ENCODE data around the gene RSBN1L. TPM values are rescaled to one million over a fixed set of nuclear protein-coding genes. Genes with fewer than 3 reads are reported as not detected.

Gene RSBN1L
- total RNA-seq, 1 donor from 2014 or later, result 17.2 TPM

GRCh38 chr7:77693830-77694583 is 2.3 kb upstream of the RSBN1L start:
- peak overlapping the region; percentile 22 for H3K4me3 Mint-ChIP-seq (ENCODE audit: unreplicated experiment)
- H3K36me3 Mint-ChIP-seq (ENCODE audit: low read depth, unreplicated experiment), result no peaks in the 10 kb centered on the region
- H3K9me3 Mint-ChIP-seq (ENCODE audit: unreplicated experiment), result no peaks in the 10 kb centered on the region
- peaks cover 22% of the 10 kb centered on the region for H3K4me1 Mint-ChIP-seq (ENCODE audit: unreplicated experiment)
- H3K27ac Mint-ChIP-seq (ENCODE audit: unreplicated experiment), result no peak overlapping the region
- no peak for TF ChIP-seq CTCF (IDR thresholded peaks at IDR 0.05; ENCODE audit: unreplicated experiment)
- H3K27me3 Mint-ChIP-seq (ENCODE audit: unreplicated experiment), result peaks cover 11% of the 10 kb centered on the region
- no peak for DNase-seq (ENCODE audit: low spot score)

- H3K4me1 Mint-ChIP-seq (ENCODE audit: unreplicated experiment), result peaks cover 30% of the 10 kb centered on the region
- no peaks in the 10 kb centered on the region for H3K9me3 Mint-ChIP-seq (ENCODE audit: unreplicated experiment)
- peaks cover 11% of the 10 kb centered on the region for H3K27me3 Mint-ChIP-seq (ENCODE audit: unreplicated experiment)
- peak overlapping the region; percentile 91 for H3K27ac Mint-ChIP-seq (ENCODE audit: unreplicated experiment)
- TF ChIP-seq CTCF (IDR thresholded peaks at IDR 0.05; ENCODE audit: unreplicated experiment), result no peak
- DNase-seq (ENCODE audit: low spot score), result peak; percentile 58
- peak overlapping the region; percentile 99 for H3K4me3 Mint-ChIP-seq (ENCODE audit: unreplicated experiment)
- no peaks in the 10 kb centered on the region for H3K36me3 Mint-ChIP-seq (ENCODE audit: low read depth, unreplicated experiment)
Measured at GRCh38 chr7:77696643-77697534, 630 bp downstream of the RSBN1L start.

GRCh38 chr7:77697535-77697831 is 1.2 kb downstream of the RSBN1L start:
- no peaks in the 10 kb centered on the region for H3K9me3 Mint-ChIP-seq (ENCODE audit: unreplicated experiment)
- no peak for TF ChIP-seq CTCF (IDR thresholded peaks at IDR 0.05; ENCODE audit: unreplicated experiment)
- DNase-seq (ENCODE audit: low spot score), result no peak
- peak overlapping the region; percentile 99 for H3K4me3 Mint-ChIP-seq (ENCODE audit: unreplicated experiment)
- H3K27me3 Mint-ChIP-seq (ENCODE audit: unreplicated experiment), result peaks cover 11% of the 10 kb centered on the region
- peak overlapping the region; percentile 91 for H3K27ac Mint-ChIP-seq (ENCODE audit: unreplicated experiment)
- H3K36me3 Mint-ChIP-seq (ENCODE audit: low read depth, unreplicated experiment), result peaks cover 3% of the 10 kb centered on the region
- H3K4me1 Mint-ChIP-seq (ENCODE audit: unreplicated experiment), result peaks cover 32% of the 10 kb centered on the region

GRCh38 chr7:77698042-77698625 is 1.9 kb downstream of the RSBN1L start:
- Mint-ChIP-seq H3K4me3 (ENCODE audit: unreplicated experiment) (peak overlapping the region; percentile 99), H3K36me3 (ENCODE audit: low read depth, unreplicated experiment) (peaks cover 4% of the 10 kb centered on the region), H3K27ac (ENCODE audit: unreplicated experiment) (peak overlapping the region; percentile 74), H3K4me1 (ENCODE audit: unreplicated experiment) (peaks cover 36% of the 10 kb centered on the region), H3K27me3 (ENCODE audit: unreplicated experiment) (peaks cover 11% of the 10 kb centered on the region), H3K9me3 (ENCODE audit: unreplicated experiment) (no peaks in the 10 kb centered on the region)
- no peak for DNase-seq (ENCODE audit: low spot score)
- no peak for TF ChIP-seq CTCF (IDR thresholded peaks at IDR 0.05; ENCODE audit: unreplicated experiment)

Data from endothelial cell (in vitro differentiated cells).